Hepatocyte (in vitro differentiated cells): ENCODE measurements around the gene SLC29A2. TPM values are rescaled to one million over a fixed set of nuclear protein-coding genes. Genes with fewer than 3 reads are reported as not detected.

Source experiments
- DNase-seq: peaks from one replicate; pipeline ENCODE4 v3.0.0-alpha.2; 2016; ENCODE audit warnings: low spot score
- H2AFZ ChIP-seq: fragments of 200-600 bp; sonication (generic); 2 replicates; pipeline ENCODE4 v1.6.0; 2016; ENCODE audit warnings: antibody characterized with exemption, mild to moderate bottlenecking
- H3K27ac ChIP-seq: fragments of 200-600 bp; sonication (generic); 2 replicates; pipeline ENCODE4 v1.5.1; 2016; ENCODE audit warnings: mild to moderate bottlenecking
- H3K27me3 ChIP-seq: fragments of 200-600 bp; sonication (generic); 2 replicates; pipeline ENCODE4 v1.6.1; 2016
- H3K36me3 ChIP-seq: fragments of 200-600 bp; sonication (generic); replicated peaks from 2 replicates; pipeline ENCODE4 v1.5.1; 2016; ENCODE audit warnings: low read depth; ENCODE audit not compliant: insufficient read depth
- H3K4me1 ChIP-seq: fragments of 200-600 bp; sonication (generic); 2 replicates; pipeline ENCODE4 v1.5.1; 2016; ENCODE audit warnings: mild to moderate bottlenecking, moderate library complexity; ENCODE audit not compliant: insufficient read depth
- H3K4me2 ChIP-seq: fragments of 200-600 bp; sonication (generic); 2 replicates; pipeline ENCODE4 v1.6.0; 2016
- H3K4me3 ChIP-seq: fragments of 200-600 bp; sonication (generic); 2 replicates; pipeline ENCODE4 v1.5.1; 2016; ENCODE audit warnings: mild to moderate bottlenecking
- H3K79me2 ChIP-seq: fragments of 200-600 bp; sonication (generic); 2 replicates; pipeline ENCODE4 v1.6.0; 2017; ENCODE audit warnings: mild to moderate bottlenecking
- H3K9me2 ChIP-seq: fragments of 200-600 bp; sonication (generic); replicated peaks from 2 replicates; pipeline ENCODE4 v1.6.0; 2017; ENCODE audit warnings: mild to moderate bottlenecking; ENCODE audit not compliant: insufficient read depth
- H3K9me3 ChIP-seq: fragments of 200-600 bp; sonication (generic); 2 replicates; pipeline ENCODE4 v1.5.1; 2016; ENCODE audit warnings: low read depth, mild to moderate bottlenecking
- H4K20me1 ChIP-seq: fragments of 200-600 bp; sonication (generic); 2 replicates; pipeline ENCODE4 v1.6.0; 2016; ENCODE audit warnings: mild to moderate bottlenecking; ENCODE audit not compliant: insufficient read depth, poor library complexity, severe bottlenecking
- CTCF ChIP-seq: fragments of 200-600 bp; sonication (generic); IDR thresholded peaks from 2 replicates; pipeline ENCODE4 v1.5.1; 2016; ENCODE audit warnings: antibody characterized with exemption, mild to moderate bottlenecking; ENCODE audit not compliant: poor library complexity
- EZH2 ChIP-seq: fragments of 200-600 bp; sonication (generic); IDR thresholded peaks from 2 replicates; pipeline ENCODE4 v1.6.1; 2016; ENCODE audit warnings: antibody characterized with exemption, mild to moderate bottlenecking, borderline replicate concordance
- EZH2phosphoT487 ChIP-seq: fragments of 200-600 bp; sonication (generic); IDR thresholded peaks from one replicate; pipeline ENCODE4 v1.6.1; 2018; ENCODE audit warnings: antibody characterized with exemption, mild to moderate bottlenecking, low read depth, moderate library complexity; ENCODE audit not compliant: unreplicated experiment, severe bottlenecking
- WGBS: methylation state at CpG from one replicate; pipeline ENCODE4 v1.1.6; 2016; ENCODE audit warnings: low lambda C conversion rate; ENCODE audit errors: missing lambda C conversion rate; 5-methylcytosine and 5-hydroxymethylcytosine counted together
- polyA plus RNA-seq: library from polyadenylated mRNA; unstranded; fragments of >200 nt; fragmentation: Nextera tagmentation; extraction: Ambion mirVana; gene quantifications from 2 replicates; pipeline ENCODE4 v1.2.1, GENCODE V29; 2016
- total RNA-seq: library from RNA; depleted of rRNA; stranded (reverse); fragments of >200 nt; gene quantifications from 2 replicates; pipeline ENCODE4 v1.2.3, GENCODE V29; 2014

Gene SLC29A2
- total and polyA plus RNA-seq, 2 experiments from 2014 or later: 11.3 to 20.2 TPM

GRCh38 chr11:66329165-66329673, 42.3 kb downstream of the SLC29A2 start:
- Histone ChIP-seq H3K79me2 (no peaks in the 10 kb centered on the region), H3K27ac (no peak overlapping the region), H3K4me2 (no peak overlapping the region), H3K36me3 (no peaks in the 10 kb centered on the region), H3K9me3 (no peaks in the 10 kb centered on the region), H2AFZ (no peak overlapping the region), H4K20me1 (no peaks in the 10 kb centered on the region), H3K4me3 (no peak overlapping the region), H3K4me1 (peaks cover 46% of the 10 kb centered on the region), H3K9me2 (no peaks in the 10 kb centered on the region), H3K27me3 (no peaks in the 10 kb centered on the region)
- DNase-seq: no peak
- WGBS: 89% methylated on average over 3 of the region's 3 CpGs
- TF ChIP-seq EZH2phosphoT487 (no peak), EZH2 (no peak), CTCF (no peak)

GRCh38 chr11:66328302-66329144, 43.0 kb downstream of the SLC29A2 start:
- 19% methylated on average over 19 of the region's 19 CpGs for WGBS
- Histone ChIP-seq H3K79me2 (no peaks in the 10 kb centered on the region), H4K20me1 (no peaks in the 10 kb centered on the region), H3K4me3 (no peak overlapping the region), H3K27ac (peak overlapping the region; percentile 94), H3K9me2 (no peaks in the 10 kb centered on the region), H3K4me2 (peak overlapping the region; percentile 68), H3K9me3 (no peaks in the 10 kb centered on the region), H2AFZ (peak overlapping the region; percentile 52), H3K4me1 (peaks cover 46% of the 10 kb centered on the region), H3K36me3 (no peaks in the 10 kb centered on the region), H3K27me3 (no peaks in the 10 kb centered on the region)
- peak; percentile 94 for TF ChIP-seq CTCF
- no peak for TF ChIP-seq EZH2phosphoT487
- peak; percentile 83 for DNase-seq

GRCh38 chr11:66328031-66328301, 43.6 kb downstream of the SLC29A2 start:
- Histone ChIP-seq H4K20me1 (no peaks in the 10 kb centered on the region), H3K9me3 (no peaks in the 10 kb centered on the region), H3K27ac (peak overlapping the region; percentile 94), H3K4me2 (peak overlapping the region; percentile 68), H3K36me3 (no peaks in the 10 kb centered on the region), H3K27me3 (no peaks in the 10 kb centered on the region), H3K4me1 (peaks cover 46% of the 10 kb centered on the region), H3K4me3 (no peak overlapping the region), H3K79me2 (no peaks in the 10 kb centered on the region), H2AFZ (no peak overlapping the region), H3K9me2 (no peaks in the 10 kb centered on the region)
- TF ChIP-seq CTCF (no peak), EZH2phosphoT487 (no peak), EZH2 (no peak)
- WGBS: 75% methylated on average over 3 of the region's 3 CpGs
- DNase-seq: no peak
